GM18951 (cell line): ENCODE results near the gene PLCL2.

Experiments used
- POLR2A ChIP-seq: IDR thresholded peaks from 4 replicates; pipeline ENCODE4 v1.6.1; 2011; ENCODE audit warnings: mild to moderate bottlenecking; ENCODE audit not compliant: insufficient read length, insufficient read depth; ENCODE audit errors: extremely low read depth
- in situ Hi-C: fragments of 300-500 bp; cut with MboI; formaldehyde crosslinking; loops from one replicate; pipeline ENCODE4 v1.12.0; 2022; ENCODE audit warnings: low sequenced_read_pairs, mixed read lengths, inconsistent platforms; ENCODE audit not compliant: unreplicated experiment

PLCL2 gene

GRCh38 chr3:17076940-17077605 is 192.3 kb downstream of the PLCL2 start:
- in situ Hi-C loops: no loop called here
- TF ChIP-seq POLR2A: no peak

GRCh38 chr3:17077606-17078005 is 192.9 kb downstream of the PLCL2 start:
- in situ Hi-C loops: no loop called here
- TF ChIP-seq POLR2A: no peak

GRCh38 chr3:17078926-17079465 is 194.2 kb downstream of the PLCL2 start:
- in situ Hi-C loops: no loop called here
- no peak for TF ChIP-seq POLR2A

GRCh38 chr3:17079933-17080332 is 195.2 kb downstream of the PLCL2 start:
- TF ChIP-seq POLR2A: no peak
- in situ Hi-C loops: no loop called here

GRCh38 chr3:17081520-17081919 is 196.8 kb downstream of the PLCL2 start:
- in situ Hi-C loops: no loop called here

GRCh38 chr3:17087509-17087908 is 202.8 kb downstream of the PLCL2 start:
- TF ChIP-seq POLR2A: no peak
- in situ Hi-C loops: no loop called here

More at GRCh38 chr3:17081520-17081919, 196.8 kb downstream of the PLCL2 start:
- no peak for TF ChIP-seq POLR2A

GRCh38 chr3:17088017-17088416 is 203.3 kb downstream of the PLCL2 start:
- in situ Hi-C loops: no loop called here
- TF ChIP-seq POLR2A: no peak

GRCh38 chr3:17088602-17089313 is 204.0 kb downstream of the PLCL2 start:
- no peak for TF ChIP-seq POLR2A
- in situ Hi-C loops: no loop called here

- no peak for TF ChIP-seq POLR2A
- in situ Hi-C loops: no loop called here
Observed at GRCh38 chr3:17089314-17089700, 204.6 kb downstream of the PLCL2 start.

GRCh38 chr3:17090280-17090983 is 205.7 kb downstream of the PLCL2 start:
- TF ChIP-seq POLR2A: no peak
- in situ Hi-C loops: no loop called here

- in situ Hi-C loops: no loop called here
- no peak for TF ChIP-seq POLR2A
Observed at GRCh38 chr3:17091910-17092582, 207.3 kb downstream of the PLCL2 start.

- in situ Hi-C loops: no loop called here
- no peak for TF ChIP-seq POLR2A
Observed at GRCh38 chr3:17092583-17092933, 207.8 kb downstream of the PLCL2 start.

GRCh38 chr3:17094551-17094950 is 209.8 kb downstream of the PLCL2 start:
- no peak for TF ChIP-seq POLR2A

More at GRCh38 chr3:17094551-17094950, 209.8 kb downstream of the PLCL2 start:
- in situ Hi-C loops: no loop called here
